GM21786 (cell line): ENCODE results near the gene PLEKHA3.
"Not testable (repeated sequence)": the region's sequence is repeated elsewhere in the genome, so short reads cannot be mapped to it uniquely, and the experiment has no call there.

Experiments used
- ATAC-seq: cut with Tn5 transposase; IDR thresholded peaks from one replicate; pipeline ENCODE4 v1.9.1; 2021; ENCODE audit not compliant: unreplicated experiment

The PLEKHA3 gene

DNA sequence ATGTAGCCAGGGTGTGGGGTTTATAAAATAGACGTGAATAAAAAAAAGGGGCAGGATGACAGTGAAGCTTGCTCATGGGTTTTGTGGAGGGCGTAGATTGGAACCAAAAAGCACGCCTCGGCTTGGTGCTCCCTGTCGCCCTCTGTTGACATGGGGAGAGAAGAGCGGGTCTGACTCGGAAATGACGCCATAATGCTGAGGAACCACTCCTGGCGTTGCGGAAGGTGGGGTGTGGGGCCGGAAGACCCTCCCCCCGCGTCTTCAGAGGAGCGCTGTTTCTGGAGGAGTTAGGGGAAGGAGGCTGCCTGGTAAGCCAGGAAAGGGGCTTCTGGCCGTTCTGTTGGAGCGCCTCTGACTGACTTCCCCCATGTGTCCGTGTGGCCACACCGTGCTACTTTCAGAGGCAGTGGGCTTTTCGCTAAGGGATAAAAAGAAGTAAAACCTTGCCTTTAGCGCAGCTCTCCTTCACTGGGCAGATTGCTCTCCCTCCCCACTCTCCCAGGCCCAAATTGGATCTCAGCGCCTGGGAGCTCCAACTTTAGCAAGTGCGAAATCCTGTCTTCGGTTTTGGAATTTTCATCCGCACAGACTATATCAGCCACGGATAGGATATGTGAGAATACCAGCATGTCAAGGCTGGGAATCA, 42.8 kb downstream of the PLEKHA3 start:
- ATAC-seq, result peak; percentile 93

DNA sequence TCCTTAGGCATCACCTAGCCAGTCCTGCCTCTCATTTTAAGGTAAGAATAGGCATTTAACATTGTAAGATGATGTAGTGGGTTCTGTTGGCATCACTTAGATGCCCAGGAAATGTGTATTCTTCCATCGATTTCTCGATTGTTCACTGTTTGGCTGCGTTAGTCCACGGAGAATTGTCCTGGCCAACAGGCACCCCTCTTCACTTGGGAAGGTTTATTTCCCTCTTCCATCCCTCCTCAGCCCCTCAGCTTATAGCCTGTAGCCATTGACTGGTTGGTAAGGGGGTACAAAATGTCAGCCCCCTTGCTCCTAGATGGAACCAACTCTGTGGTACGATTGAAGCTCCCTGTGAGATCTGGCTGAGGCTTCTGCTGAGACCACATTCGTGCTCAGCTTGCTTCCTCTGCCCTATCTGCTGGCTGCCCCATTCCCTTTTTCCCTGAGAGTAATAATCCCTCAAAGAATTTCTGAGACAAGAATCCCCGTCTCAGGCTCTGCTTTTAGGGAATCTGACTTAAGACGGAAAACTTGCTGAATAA, 43.4 kb downstream of the PLEKHA3 start:
- ATAC-seq, result no peak

DNA sequence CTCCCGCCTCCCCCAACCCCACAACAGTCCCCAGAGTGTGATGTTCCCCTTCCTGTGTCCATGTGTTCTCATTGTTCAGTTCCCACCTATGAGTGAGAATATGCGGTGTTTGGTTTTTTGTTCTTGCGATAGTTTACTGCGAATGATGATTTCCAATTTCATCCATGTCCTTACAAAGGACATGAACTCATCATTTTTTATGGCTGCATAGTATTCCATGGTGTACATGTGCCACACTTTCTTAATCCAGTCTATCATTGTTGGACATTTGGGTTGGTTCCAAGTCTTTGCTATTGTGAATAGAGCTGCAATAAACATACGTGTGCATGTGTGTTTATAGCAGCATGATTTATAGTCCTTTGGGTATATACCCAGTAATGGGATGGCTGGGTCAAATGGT, 44.8 kb downstream of the PLEKHA3 start:
- ATAC-seq, result not testable (repeated sequence)

DNA sequence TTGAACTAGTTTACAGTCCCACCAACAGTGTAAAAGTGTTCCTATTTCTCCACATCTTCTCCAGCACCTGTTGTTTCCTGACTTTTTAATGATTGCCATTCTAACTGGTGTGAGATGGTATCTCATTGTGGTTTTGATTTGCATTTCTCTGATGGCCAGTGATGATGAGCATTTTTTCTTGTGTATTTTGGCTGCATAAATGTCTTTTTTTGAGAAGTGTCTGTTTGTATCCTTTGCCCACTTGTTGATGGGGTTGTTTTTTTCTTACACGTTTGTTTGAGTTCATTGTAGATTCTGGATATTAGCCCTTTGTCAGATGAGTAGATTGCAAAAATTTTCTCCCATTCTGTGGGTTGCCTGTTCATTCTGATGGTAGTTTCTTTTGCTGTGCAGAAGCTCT, 45.2 kb downstream of the PLEKHA3 start:
- ATAC-seq, result not testable (repeated sequence)

DNA sequence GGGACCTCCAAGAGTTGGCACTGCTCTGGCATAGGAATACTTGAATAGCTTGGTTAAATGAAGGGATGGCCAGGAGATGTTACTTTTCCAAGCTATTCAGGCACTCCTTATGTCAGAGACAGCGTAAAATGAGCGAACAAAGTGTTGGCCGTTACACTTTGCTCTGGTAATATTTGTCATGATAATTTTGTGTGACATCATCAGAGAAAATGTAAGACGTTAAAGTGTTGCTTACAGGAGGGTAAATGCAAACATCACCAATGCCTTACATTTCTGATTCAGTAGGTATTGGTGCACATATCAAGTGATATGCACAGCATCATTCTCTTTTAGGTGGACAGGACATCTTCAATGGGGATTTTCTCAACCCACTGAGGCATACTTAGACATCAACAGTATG, 46.0 kb downstream of the PLEKHA3 start:
- ATAC-seq, result no peak

DNA sequence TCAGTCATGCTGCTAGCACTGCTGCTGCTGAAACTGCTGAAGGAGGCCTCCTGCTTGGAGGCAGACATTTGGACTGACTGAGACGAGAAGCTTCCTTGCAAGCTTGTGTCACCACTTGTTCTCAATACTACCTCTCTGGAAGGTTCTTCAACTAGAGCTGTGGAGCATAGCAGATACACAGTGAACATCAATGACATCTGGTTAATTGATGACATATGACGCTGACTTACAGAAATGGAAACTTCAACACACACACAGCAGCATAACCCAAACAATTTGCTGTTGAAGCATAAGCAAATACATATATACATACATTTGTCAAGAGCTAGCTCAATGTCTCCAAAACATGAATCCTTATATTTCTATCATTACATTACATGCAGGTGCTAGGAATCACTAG, 47.3 kb downstream of the PLEKHA3 start:
- no peak for ATAC-seq

DNA sequence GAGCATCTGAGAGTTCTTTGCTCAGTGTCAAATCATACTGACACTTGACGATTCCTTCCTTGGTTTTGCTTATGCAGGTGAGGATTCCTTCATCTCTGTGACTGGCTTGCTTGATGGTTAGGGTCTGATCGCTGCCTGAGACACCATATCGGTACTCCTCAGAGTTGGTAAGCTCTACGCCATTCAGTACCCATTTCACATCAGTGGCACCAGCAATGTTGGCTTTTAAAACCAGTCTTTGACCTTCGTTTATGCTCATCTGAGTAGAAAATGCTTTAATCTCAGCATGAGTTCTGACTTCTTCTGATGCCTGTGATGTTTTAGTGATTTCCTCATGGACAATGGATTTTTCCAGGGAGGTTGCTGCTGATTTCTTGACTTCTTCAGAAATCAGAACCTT, 48.4 kb downstream of the PLEKHA3 start:
- no peak for ATAC-seq

DNA sequence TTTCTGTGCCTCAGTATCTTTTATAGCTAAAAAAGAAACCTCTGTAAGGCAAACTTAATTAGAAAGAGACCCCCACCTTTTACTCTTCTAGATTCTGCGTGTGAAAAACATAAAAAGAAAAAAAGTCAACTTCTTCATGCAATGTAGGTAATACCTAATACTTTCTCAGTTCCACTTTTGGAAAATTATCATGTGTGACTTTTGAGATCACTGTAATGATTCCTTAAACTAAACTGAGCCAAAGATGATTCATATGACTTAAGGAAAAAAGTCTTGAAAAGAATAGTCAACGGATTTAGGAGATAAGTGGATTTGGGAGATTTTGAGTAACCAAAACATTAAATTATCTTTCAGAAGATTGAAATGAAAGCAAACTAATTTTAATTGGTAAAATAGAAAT, 48.9 kb downstream of the PLEKHA3 start:
- no peak for ATAC-seq

DNA sequence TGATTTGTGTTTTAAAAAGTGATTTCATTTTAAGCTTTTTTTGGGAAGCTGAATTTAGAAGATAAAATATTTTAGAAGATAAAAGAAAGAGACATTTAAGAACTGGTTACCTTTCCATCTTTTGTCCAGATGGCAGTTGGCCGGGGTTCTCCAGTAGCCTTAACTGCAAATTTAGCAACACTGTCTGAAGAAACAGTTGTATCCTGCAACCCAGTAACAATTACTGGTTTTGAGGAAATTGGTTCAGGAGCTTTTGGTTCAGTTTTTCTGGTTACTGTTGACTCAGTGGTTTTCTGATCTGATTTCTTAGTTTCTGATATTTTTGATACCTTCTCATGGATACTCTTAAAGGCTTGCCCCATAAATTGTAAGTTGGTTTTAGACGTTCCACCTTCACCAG, 49.9 kb downstream of the PLEKHA3 start:
- ATAC-seq, result no peak

DNA sequence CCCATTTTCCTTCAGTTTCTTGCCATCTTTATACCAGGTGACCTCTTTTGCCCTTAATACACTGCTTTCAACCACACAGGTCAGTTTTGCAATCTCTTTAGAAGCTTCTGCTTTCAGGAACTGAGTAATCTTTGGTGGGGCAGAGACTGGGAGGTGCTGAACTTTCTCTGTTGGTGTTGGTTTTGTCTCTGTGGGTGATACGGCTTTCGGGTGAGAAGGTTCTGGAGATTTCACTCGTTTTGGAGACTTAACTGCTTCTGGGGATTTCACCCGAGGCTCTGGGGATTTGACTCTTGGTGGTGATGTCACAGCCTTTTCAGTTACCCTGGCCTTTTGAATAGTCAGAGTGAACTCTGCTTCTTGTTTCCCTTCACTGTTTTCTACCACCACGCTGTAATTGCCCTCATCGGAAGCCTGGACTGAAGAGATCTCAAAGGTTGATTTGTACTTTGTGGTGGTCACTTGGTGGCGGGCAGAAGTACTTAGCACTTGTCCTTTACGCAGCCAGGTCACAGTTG, 50.4 kb downstream of the PLEKHA3 start:
- peak; percentile 94 for ATAC-seq

DNA sequence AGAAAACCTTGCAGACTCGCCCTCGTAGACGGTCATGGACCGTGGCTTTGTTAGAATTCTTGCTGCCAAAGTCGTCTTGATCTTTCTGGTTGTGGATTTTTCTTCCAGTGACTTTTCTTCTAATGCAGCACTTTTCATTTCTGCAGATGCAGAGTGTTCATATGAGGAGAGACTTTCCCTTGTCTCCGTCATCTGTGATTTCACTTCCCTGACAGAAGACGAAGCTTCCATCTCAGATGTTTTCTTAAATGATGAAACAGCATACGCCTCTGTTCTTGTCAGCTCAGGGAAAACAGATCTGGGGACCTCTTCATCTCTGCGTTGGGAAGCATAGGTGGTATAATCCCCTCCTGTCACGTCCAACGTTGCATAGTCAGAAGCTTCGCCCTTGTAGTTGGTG, 50.9 kb downstream of the PLEKHA3 start:
- no peak for ATAC-seq

DNA sequence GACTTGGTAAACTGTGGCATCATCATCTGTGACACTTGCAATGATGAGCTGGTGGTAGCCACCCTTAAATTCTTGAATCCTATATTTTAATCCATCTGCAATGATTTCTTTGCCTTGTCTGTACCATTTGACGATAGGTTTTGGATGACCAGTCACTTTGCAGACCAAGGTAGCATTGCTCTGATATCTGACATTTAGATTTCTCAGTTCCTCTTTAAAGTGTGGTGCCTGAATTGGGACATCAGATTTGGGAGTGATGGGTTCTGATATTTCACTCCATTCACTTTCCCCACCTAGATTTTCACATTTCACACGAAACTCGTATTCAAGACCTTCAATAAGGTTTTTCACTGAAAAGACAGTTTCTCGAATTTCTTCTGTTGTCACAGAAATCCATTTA, 55.8 kb downstream of the PLEKHA3 start:
- ATAC-seq, result peak; percentile 56

DNA sequence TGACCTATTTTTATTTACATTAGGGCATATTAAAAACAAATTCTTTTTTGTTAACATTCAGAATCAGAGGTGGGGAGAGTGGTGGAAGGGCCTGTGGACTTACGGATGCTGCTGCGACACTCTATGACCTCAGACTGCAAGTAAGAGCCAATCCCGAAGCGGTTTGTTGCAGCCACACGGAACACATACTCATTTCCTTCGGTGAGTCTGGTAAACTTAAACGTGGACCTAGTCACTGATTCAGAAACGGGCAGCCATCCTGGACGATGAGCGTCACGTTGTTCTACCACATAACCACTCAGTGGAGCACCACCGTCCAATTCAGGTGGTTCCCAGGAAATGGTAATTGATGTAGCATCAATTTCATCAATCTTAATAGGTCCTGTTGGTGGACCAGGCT, 61.9 kb downstream of the PLEKHA3 start:
- no peak for ATAC-seq

DNA sequence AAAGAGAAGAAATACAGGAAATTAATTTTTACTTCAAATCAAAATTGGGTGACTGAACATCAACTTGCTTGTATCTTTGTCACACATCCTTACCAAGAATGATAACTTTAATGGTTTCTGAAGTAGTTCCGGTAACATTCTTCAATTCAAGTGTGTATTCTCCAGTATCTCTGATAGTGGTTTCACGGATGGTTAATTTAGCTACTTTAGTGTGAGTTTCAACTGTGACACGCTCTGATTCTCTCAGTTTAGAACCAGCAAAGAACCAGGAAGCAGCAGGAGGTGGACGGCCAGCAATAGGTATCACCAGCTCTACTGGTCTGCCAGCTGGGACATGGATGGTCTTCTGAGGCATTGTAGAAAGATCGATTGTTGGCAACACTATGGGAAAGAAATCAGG, 62.3 kb downstream of the PLEKHA3 start:
- no peak for ATAC-seq

DNA sequence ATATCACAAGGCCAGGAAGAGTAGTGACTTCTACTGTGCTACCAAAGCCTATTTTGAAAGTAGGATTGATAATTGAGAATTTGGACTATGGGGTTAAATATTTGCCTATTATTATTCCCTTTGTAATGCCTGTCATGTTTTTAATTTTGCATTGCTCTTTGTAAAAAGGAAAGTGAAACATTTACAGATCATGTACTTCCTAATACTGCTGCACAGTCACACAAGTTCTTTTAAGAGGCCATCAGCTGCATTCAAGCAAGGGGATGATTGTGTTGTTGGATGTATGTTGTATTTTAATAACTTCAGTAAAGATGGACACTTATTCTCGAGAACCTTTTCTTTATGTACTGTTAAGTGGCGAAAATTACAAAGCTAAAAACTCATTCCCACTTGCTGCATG, 70.1 kb downstream of the PLEKHA3 start:
- ATAC-seq, result peak; percentile 83

DNA sequence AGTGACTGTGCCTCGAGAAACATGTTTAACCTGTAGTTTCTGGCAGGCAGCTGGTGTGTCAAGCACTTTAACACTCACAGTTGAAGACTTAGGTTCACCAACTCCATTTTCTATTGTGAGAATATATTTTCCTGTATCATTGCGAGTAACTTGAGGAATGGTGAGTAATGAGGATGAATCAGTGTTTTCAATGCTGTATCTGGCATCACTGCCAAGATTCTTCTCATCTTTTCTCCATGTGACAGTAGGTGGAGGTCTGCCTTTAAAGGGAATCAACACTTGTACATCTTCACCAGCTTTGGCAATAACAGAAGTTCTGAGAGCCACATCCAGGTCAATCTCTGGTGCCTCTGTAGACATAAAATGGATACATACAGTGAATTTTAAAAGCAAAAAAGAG, 72.8 kb downstream of the PLEKHA3 start:
- no peak for ATAC-seq
